ENCODE results near the gene COMMD1.

DNA sequence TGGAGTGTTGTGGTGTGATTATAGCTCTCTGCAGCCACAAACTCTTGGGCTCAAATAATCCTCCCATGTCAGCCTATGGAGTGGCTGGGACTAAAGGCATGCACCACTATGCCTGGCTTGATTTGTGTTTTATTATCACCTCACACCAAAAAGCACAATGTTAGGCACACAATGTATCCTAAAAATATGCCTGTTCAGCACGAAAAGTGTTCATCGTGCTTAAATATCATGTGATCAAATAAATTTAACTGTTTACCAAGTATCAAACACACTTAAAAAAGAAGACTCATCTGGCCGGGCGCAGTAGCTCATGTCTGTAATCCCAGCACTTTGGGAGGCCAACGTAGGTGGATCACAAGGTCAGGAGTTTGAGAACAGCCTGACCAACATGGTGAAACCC is 22.6 kb upstream of the COMMD1 start:
- TF ChIP-seq, protein P1, sequence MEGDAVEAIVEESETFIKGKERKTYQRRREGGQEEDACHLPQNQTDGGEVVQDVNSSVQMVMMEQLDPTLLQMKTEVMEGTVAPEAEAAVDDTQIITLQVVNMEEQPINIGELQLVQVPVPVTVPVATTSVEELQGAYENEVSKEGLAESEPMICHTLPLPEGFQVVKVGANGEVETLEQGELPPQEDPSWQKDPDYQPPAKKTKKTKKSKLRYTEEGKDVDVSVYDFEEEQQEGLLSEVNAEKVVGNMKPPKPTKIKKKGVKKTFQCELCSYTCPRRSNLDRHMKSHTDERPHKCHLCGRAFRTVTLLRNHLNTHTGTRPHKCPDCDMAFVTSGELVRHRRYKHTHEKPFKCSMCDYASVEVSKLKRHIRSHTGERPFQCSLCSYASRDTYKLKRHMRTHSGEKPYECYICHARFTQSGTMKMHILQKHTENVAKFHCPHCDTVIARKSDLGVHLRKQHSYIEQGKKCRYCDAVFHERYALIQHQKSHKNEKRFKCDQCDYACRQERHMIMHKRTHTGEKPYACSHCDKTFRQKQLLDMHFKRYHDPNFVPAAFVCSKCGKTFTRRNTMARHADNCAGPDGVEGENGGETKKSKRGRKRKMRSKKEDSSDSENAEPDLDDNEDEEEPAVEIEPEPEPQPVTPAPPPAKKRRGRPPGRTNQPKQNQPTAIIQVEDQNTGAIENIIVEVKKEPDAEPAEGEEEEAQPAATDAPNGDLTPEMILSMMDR (IDR thresholded peaks at IDR 0.05 in 8 of 11, conservative IDR thresholded peaks at IDR 0.05 in 3 of 11), result no peak
- no peak for TF ChIP-seq POLR2A (IDR thresholded peaks at IDR 0.05)
